ENCODE results near the gene FSCN2.

The FSCN2 gene

GRCh38 chr17:81542431-81543338 is 14.5 kb downstream of the FSCN2 start:
- DNase-seq, result no peak

DNA sequence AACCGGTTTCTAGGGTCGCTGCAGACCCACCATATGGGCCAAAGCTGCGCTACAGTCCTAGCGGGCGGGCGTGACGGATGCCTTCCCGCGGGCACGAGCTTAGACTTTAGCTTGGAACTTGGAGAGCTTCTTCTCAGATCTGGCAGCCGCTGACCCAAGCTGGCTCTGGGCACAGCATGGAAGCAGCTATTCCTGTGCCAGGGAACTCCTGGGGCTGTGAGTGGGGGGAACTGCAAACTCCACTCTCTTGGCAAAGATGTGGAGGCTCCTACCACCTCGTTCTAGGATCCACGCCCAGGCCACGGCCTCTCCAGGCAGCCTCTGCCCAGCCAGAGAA is 15.1 kb downstream of the FSCN2 start:
- DNase-seq, result no peak

- no peak for DNase-seq
Measured at GRCh38 chr17:81543756-81544155, 15.6 kb downstream of the FSCN2 start.

DNA sequence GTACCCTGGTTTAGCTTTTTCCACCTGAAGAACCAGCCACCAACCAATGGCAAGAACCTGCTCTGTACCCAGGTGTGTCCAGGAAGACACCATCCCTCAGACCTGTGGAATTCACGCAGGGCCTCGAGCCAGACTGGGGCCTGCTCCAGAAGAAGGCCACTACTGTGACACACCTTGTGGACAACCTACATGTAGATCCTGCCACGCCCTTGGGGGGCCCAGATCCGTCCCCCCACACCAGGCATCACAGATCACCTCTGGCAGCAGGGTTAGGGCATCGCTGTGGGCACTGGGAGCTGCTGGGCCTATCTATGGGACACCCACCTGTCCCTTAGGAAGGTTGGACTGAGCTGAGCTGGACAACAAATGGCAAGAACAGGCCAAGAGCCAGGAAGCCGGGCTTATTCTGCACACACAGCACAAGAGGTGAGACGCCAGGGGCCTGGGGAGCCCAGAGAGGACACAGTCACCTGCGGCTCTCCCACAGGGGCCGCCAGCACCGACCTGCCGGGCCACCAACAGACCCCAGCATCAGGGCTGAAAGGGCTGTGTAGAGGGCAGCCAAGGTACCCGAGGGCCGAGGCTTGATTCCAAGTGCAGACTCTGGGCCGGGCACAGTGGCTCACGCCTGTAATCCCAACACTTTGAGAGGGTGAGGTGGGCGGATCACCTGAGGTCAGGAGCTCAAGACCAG is 16.3 kb downstream of the FSCN2 start:
- no peak for DNase-seq

- DNase-seq, result no peak
Measured at GRCh38 chr17:81545160-81545949, 17.2 kb downstream of the FSCN2 start.

GRCh38 chr17:81546906-81547613 is 18.9 kb downstream of the FSCN2 start:
- no peak for DNase-seq

GRCh38 chr17:81547614-81547982 is 19.4 kb downstream of the FSCN2 start:
- DNase-seq, result no peak

DNA sequence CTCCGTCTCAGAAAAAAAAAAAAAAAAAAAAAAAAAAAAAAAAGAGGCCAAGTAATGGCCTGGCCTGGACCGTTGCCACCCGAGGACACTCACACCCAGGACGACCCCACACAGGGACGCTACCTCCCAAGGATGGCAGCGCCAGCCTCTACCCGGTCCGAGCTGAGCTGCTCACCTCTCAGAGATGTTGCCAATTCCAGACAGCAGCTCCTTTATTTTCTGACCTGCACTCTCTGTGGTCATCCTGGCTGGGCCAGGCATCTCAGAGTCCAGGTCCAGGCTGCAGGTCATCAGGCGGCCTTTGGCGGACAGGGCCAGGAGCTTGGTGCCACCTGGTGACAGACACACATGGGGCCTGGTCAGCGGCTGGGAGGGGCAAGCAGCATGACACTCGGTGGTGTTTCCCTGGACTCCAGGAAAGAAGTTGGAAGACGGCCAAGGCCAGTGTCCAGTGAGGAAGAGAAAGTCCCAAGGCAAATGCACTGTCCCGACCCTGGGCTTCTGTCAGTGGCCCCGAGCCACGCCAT is 20.9 kb downstream of the FSCN2 start:
- no peak for DNase-seq

DNA sequence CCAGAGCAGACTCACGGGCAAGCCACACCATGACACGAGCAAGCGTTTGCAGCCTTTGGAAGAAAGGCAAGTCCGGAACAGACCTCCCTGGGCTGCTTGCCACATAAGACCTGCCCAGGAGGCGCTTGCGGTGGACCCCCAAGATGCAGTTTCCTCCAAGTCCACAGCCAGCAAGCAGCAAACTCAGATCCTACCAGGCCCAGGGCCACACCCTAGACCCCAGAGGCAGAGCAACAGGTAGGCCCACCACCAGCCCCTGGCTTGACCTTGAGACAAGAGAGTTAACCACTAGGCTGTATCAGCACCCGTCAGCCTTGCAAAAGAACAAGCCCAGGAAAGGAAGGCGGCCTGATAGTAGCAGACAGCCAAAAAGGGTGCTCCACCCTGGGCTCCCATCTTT is 21.6 kb downstream of the FSCN2 start:
- DNase-seq, result no peak

DNA sequence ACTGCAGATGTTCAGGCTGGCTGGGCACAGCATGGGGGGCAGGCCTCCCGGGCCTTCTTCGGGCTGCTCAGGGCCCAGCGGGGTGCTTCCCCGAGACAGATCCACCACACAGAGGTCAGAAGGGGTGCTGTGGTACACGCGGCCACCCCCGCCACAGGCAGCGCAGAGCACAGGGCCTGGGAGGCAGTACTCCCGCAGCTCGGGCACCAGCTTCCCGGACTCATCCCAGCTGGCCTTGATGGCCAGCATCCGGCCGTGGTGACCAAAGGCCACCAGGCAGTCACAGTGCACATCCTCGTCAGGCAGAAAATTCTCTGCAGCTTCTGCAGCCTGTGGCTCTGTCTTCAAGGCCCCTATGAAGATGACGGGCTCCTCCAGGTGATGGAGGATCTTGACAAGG is 22.1 kb downstream of the FSCN2 start:
- no peak for DNase-seq

- DNase-seq, result no peak
Measured at GRCh38 chr17:81550830-81551457, 22.8 kb downstream of the FSCN2 start.

GRCh38 chr17:81551458-81552243 is 23.5 kb downstream of the FSCN2 start:
- DNase-seq, result no peak

DNA sequence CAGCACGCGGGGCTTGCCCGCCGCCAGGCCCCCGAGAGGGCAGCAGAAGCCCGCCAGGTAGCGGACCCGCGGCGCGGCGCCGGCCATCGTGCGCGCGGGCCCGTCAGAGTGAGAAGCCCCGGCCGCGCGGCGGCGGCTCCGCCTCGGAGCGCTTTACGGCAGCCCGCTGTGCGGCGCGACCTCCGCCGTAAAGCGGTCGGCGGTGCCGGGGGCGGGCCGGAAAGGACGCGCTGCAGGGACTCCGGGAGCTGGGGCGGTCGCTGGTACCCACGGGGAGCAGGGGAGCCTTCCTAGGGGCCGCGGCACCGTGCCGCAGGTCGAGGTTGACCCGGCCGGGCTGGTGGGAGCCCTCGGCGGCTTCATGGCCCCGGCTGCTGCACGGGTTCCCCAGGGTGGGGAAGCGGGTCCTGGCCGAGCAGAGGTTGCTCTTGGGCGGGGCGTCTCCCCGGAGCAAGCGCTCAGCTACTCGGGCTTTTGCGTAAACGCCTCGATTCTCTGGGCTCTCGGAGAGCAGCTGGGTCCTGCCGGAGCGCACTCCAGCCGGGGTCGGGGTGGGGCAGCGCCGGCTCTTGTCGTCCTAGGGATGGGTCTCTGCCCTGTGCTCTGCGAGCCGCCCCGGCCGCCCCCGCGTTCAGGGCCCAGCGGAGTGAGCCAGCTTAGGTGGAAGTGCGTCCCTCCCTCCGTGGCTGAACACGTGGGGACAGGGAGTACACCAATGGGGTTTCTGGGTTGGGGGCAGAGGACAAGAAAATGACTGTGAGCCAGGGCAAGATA is 24.3 kb downstream of the FSCN2 start, which contains the start of gene FAAP100:
Gene FAAP100 (minus strand): TSS at position 110 of the 774 bp plus-strand sequence. CDS start 23 bp downstream, at position 87.
- DNase-seq, result peak; percentile 78

DNA sequence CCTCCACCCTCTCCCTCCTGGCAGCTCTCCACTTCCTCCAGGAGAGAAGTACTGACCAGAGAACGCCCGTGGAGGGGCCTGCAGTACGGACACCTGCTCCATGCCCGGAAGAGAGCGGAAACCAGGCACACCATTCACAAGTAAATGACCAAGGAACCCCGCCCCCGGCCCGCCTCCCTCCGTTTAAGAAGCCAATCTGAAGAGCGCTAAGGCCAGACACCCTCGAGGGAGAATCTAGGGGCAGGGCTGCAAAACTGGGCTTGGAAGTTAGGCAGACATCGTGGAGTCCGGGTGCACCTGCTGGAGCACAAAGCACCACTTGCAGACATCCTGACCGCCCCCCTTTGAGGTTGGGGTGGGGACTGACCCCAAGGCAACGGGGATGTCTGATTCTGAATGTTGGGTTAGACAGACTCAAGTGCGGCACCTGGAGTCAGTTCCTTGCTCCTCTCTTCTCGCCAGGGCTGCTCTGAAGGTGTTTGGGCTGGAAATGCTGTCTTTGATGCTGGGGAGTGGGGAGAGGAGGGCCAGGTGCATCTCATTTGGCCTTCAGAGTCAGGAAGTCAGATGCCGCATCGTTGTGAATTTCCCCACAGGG is 24.9 kb downstream of the FSCN2 start:
- peak; percentile 73 for DNase-seq

DNA sequence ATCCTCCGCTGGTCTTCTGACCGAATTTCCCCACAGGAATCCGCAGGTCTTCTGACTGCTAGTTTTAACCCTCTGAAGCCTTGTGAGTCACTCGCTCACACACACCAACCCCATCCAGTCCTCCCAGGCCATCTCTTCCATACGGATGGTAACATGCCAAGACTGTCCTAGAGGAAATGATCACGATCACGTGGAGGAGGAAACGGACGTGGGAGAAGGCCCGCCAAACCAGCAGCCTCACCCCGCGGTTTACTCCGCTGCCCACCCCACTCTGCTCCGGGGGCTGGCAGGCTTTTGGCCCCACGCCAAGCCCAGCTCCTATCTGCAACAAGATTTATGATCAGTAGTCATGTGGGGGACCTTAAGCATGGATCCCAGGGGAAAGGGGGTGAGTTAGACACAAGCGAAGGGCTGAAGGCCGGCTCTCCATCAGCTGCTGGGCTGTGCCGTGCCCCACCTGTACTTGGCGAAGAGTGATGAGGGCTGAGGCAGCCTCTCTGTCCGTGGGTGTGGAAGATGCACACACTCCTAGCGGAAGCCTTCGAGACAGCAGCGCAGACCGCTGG is 25.5 kb downstream of the FSCN2 start:
- DNase-seq, result no peak

- no peak for DNase-seq
Measured at GRCh38 chr17:81556175-81556691, 28.1 kb downstream of the FSCN2 start.

- DNase-seq, result no peak
Measured at GRCh38 chr17:81556863-81557262, 28.7 kb downstream of the FSCN2 start.

DNA sequence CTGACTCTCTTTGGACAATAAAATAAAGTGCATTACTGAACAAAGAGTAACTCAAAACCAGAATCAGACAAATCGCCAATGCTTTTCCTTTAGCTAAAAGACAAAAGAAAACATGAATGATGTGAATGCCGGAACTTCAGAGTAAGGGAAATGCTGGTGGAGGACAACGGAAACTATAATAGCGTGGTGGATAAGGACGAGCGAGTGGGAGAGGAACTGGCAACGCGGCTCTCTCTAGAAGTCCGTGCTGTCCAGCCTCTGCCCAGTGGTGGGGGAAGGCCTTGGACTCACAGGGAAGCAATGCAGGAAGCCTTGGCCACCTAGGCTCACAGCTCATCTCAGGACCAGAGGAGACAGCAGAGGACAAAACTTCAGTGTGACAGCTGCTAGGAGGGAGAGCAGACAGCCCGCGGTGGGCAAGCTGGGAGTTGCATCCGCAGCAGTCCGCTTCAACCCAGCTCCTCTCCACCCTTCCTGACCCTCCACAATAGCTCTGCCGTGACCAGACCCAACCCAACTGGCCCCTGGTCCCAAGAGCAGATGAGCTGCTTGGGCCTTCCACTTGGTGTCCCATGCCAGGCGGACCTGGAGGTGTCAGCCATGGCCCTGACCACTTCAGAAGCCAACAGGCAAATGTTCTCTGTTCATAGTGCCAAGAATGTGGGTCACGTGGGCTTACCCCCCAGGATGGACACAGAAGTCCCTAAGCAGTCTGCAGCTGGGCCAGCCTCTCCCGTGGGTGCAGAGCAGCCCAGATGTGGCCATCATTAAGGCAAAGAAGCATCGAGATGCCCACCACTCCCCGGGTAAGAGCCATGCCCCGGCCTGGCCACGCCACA is 29.3 kb downstream of the FSCN2 start:
- DNase-seq, result no peak

GRCh38 chr17:81558115-81558468 is 29.9 kb downstream of the FSCN2 start:
- DNase-seq, result no peak

All from activated effector memory CD4-positive, alpha-beta T cell treated with Interleukin-2 at 50 U/mL for 16 hours (primary cell).